A673 (cell line): Measurements from ENCODE around the gene IFI44L. TPM values are rescaled to one million over a fixed set of nuclear protein-coding genes. Genes with fewer than 3 reads are reported as not detected.
A peak's percentile ranks its signal among the peaks of the same experiment; 100 is the strongest.

Experiments
- Bru-seq: library from RNA; stranded (reverse); fragments of 400-500 nt; gene quantifications from one replicate; lab custom pipeline; 2021; lab: Mats Ljungman, UMichigan
- BruChase-seq, 2 experiments: library from RNA; stranded (reverse); fragments of 400-500 nt; gene quantifications; one replicate each; lab custom pipeline; 2021; lab: Mats Ljungman, UMichigan
- BruUV-seq: library from RNA; stranded (reverse); fragments of 400-500 nt; replicated peaks from 2 replicates; lab custom pipeline; 2021; lab: Mats Ljungman, UMichigan
- CTCF ChIA-PET: fragments of 300-600 bp; sonication (Branson Sonifier 250); formaldehyde crosslinking; loops from one replicate; lab custom pipeline; 2022; ENCODE audit warnings: antibody characterized with exemption; lab: Charles Lee
- POLR2A ChIA-PET: fragments of 300-600 bp; sonication (Branson Sonifier 250); formaldehyde crosslinking; loops from one replicate; lab custom pipeline; 2022; ENCODE audit warnings: antibody characterized with exemption; ENCODE audit not compliant: low non-redundant PET; lab: Charles Lee
- DNase-seq: peaks from one replicate; pipeline ENCODE4 v3.0.0-alpha.2; 2015; ENCODE audit warnings: low spot score
- H3K27ac ChIP-seq: fragments of 200-600 bp; sonication (generic); 2 replicates; pipeline ENCODE4 v1.5.1; 2016; ENCODE audit warnings: mixed run types, low read depth, mild to moderate bottlenecking, mixed read lengths, antibody characterized with exemption, low read length; ENCODE audit not compliant: poor library complexity, severe bottlenecking
- H3K27me3 ChIP-seq: fragments of 200-600 bp; sonication (generic); replicated peaks from 2 replicates; pipeline ENCODE4 v1.6.1; 2017; ENCODE audit warnings: mixed run types, low read depth, mild to moderate bottlenecking, mixed read lengths, antibody characterized with exemption, low read length; ENCODE audit not compliant: insufficient read depth, poor library complexity
- H3K36me3 ChIP-seq: fragments of 200-600 bp; sonication (generic); 2 replicates; pipeline ENCODE4 v1.6.1; 2016; ENCODE audit warnings: mixed run types, mild to moderate bottlenecking, mixed read lengths, antibody characterized with exemption, low read length; ENCODE audit not compliant: insufficient read depth, poor library complexity, severe bottlenecking
- H3K4me1 ChIP-seq: fragments of 200-600 bp; sonication (generic); 2 replicates; pipeline ENCODE4 v1.6.1; 2017; ENCODE audit warnings: mixed run types, mild to moderate bottlenecking, mixed read lengths, antibody characterized with exemption, low read length; ENCODE audit not compliant: insufficient read depth, poor library complexity, severe bottlenecking
- H3K4me3 ChIP-seq: fragments of 200-600 bp; sonication (generic); 2 replicates; pipeline ENCODE4 v1.5.1; 2016; ENCODE audit warnings: low read depth, mixed run types, mild to moderate bottlenecking, mixed read lengths, low read length; ENCODE audit not compliant: poor library complexity, severe bottlenecking
- H3K9me3 ChIP-seq: fragments of 200-600 bp; sonication (generic); 2 replicates; pipeline ENCODE4 v1.6.1; 2016; ENCODE audit warnings: mixed run types, low read depth, mild to moderate bottlenecking, mixed read lengths, antibody characterized with exemption, low read length; ENCODE audit not compliant: poor library complexity, severe bottlenecking
- CTCF ChIP-seq: fragments of 300-800, 200-600 bp; sonication (generic); conservative IDR thresholded peaks from 2 replicates; pipeline ENCODE4 v1.5.1; 2017; ENCODE audit warnings: low read depth, mild to moderate bottlenecking, antibody characterized with exemption, low read length, moderate library complexity, mixed read lengths
- EZH2 ChIP-seq: fragments of 200-600 bp; sonication (generic); IDR thresholded peaks from 2 replicates; pipeline ENCODE4 v1.6.1; 2017; ENCODE audit warnings: borderline replicate concordance, low read depth, mild to moderate bottlenecking, mixed read lengths, antibody characterized with exemption, low read length; ENCODE audit not compliant: poor library complexity, severe bottlenecking
- intact Hi-C: fragments of 100-400 bp; cut with micrococcal nuclease; formaldehyde crosslinking; loops from one replicate; pipeline ENCODE4 v1.10.0; 2022; ENCODE audit not compliant: unreplicated experiment
- long read RNA-seq: library from polyadenylated mRNA; stranded (forward); transcript quantifications from one replicate; pipeline ENCODE4 v2.0.0, GENCODE V29; 2022
- total RNA-seq: library from RNA; stranded (reverse); gene quantifications from 2 replicates; pipeline ENCODE4 v1.2.3, GENCODE V29; 2021

The IFI44L gene
- 7.5 and 8.5 TPM in 2 replicates for total RNA-seq
- percentile 60 among the genes with signal in this experiment for Bru-seq, nascent RNA
- BruChase-seq, experiment 1, labeled RNA remaining after a 2-hour chase = percentile 73 among the genes with signal in this experiment
- BruChase-seq, experiment 2, labeled RNA remaining after a 6-hour chase = percentile 68 among the genes with signal in this experiment
- long read RNA-seq, partial matches to known transcripts = 1 of 5 reads
- long read RNA-seq, other reads (novel, unspliced or antisense) = 4 of 5 reads

- peaks cover 31% of the 10 kb centered on the region for H3K4me1 ChIP-seq
- POLR2A ChIA-PET = no interaction called here
- no peaks in the 10 kb centered on the region for H3K27me3 ChIP-seq
- DNase-seq = peak; percentile 62
- intact Hi-C loops = loop anchor here (2.0 to 5.0 kb wide), 3 partner anchors 31 to 577 kb away; no protein-coding TSS in a partner anchor
- peak within 1 kb of the TSS; percentile 35 for H3K4me3 ChIP-seq
- no peaks in the 10 kb centered on the region for H3K36me3 ChIP-seq
- no peak for TF ChIP-seq CTCF
- no peak for TF ChIP-seq EZH2
- CTCF ChIA-PET = interaction anchor here (1.4 kb wide), 1 partner anchor 56 kb away, joined by 3 read pairs; no protein-coding TSS in a partner anchor
- BruUV-seq = no TSS peak
- H3K27ac ChIP-seq = peak within 1 kb of the TSS; percentile 64
- no peaks in the 10 kb centered on the region for H3K9me3 ChIP-seq
These were observed at the start of gene IFI44L for GRCh38 chr1:78619803-78620579. IFI44L (plus strand) TSS chr1:78620448; CDS start chr1:78627916, 7,468 bp downstream.

GRCh38 chr1:78570539-78570938 is 49.7 kb upstream of the IFI44L start:
- Histone ChIP-seq H3K9me3 (no peaks in the 10 kb centered on the region), H3K4me3 (no peak overlapping the region), H3K4me1 (no peaks in the 10 kb centered on the region), H3K27ac (no peak overlapping the region), H3K27me3 (peaks cover 2% of the 10 kb centered on the region), H3K36me3 (no peaks in the 10 kb centered on the region)
- BruUV-seq = no TSS peak
- TF ChIP-seq CTCF (0 out of 2 replicates have a peak, but pooled peaks have one; percentile 18), EZH2 (no peak)
- intact Hi-C loops = no loop called here
- no peak for DNase-seq
- POLR2A ChIA-PET = no interaction called here
- CTCF ChIA-PET = no interaction called here

- TF ChIP-seq CTCF (no peak), EZH2 (no peak)
- CTCF ChIA-PET = no interaction called here
- no peaks in the 10 kb centered on the region for H3K36me3 ChIP-seq
- POLR2A ChIA-PET = no interaction called here
- no TSS peak for BruUV-seq
- no peak overlapping the region for H3K27ac ChIP-seq
- no peaks in the 10 kb centered on the region for H3K9me3 ChIP-seq
- H3K27me3 ChIP-seq = peaks cover 18% of the 10 kb centered on the region
- H3K4me1 ChIP-seq = peaks cover 12% of the 10 kb centered on the region
- intact Hi-C loops = no loop called here
- DNase-seq = peak; percentile 88
- peak overlapping the region; percentile 4 for H3K4me3 ChIP-seq
These were observed 42.8 kb upstream of the IFI44L start for GRCh38 chr1:78577257-78578100.
